Stimulated activated effector memory CD8-positive, alpha-beta T cell treated with anti-CD3 and anti-CD28 coated beads, Interleukin-12 subunit alpha, Interleukin-12 subunit beta, amount 100 ng/mL, for 72 hours (primary cell): ENCODE data around the gene ADGRA3.

Experiments
- ATAC-seq: fragments of 150-1000 bp; cut with Tn5 transposase; 2 replicates; pipeline ENCODE4 v1.10.0; 2021
- DNase-seq, 2 donors: peaks; one replicate each; pipeline ENCODE4 v3.0.0; 2021 to 2022; ENCODE audit warnings: low spot score in 2 of 2
- H3K27ac Mint-ChIP-seq: one replicate; pipeline ENCODE4 v1.8.0; 2022; ENCODE audit warnings: mild to moderate bottlenecking, mixed read lengths
- H3K36me3 Mint-ChIP-seq: one replicate; pipeline ENCODE4 v1.8.0; 2022; ENCODE audit warnings: mild to moderate bottlenecking, mixed read lengths
- H3K4me1 Mint-ChIP-seq: one replicate; pipeline ENCODE4 v1.8.0; 2022; ENCODE audit warnings: mixed read lengths
- H3K4me3 Mint-ChIP-seq: one replicate; pipeline ENCODE4 v1.8.0; 2022; ENCODE audit warnings: mild to moderate bottlenecking, mixed read lengths
- H3K9me3 Mint-ChIP-seq: one replicate; pipeline ENCODE4 v1.8.0; 2022; ENCODE audit warnings: mixed read lengths

Gene ADGRA3

GRCh38 chr4:22493523-22493922 lies 22.3 kb downstream of the ADGRA3 start:
- H3K27ac Mint-ChIP-seq: no peak overlapping the region
- ATAC-seq: no peak

GRCh38 chr4:22492987-22493386 lies 22.9 kb downstream of the ADGRA3 start:
- ATAC-seq (no peak), DNase-seq (no peak)
- peaks cover 15% of the 10 kb centered on the region for H3K9me3 Mint-ChIP-seq
- no peak overlapping the region for H3K4me3 Mint-ChIP-seq
- H3K4me1 Mint-ChIP-seq: no peaks in the 10 kb centered on the region
- no peak overlapping the region for H3K27ac Mint-ChIP-seq
- no peaks in the 10 kb centered on the region for H3K36me3 Mint-ChIP-seq

More at GRCh38 chr4:22493523-22493922, 22.3 kb downstream of the ADGRA3 start:
- H3K4me3 Mint-ChIP-seq: no peak overlapping the region
- no peak for DNase-seq
- peaks cover 15% of the 10 kb centered on the region for H3K9me3 Mint-ChIP-seq
- H3K36me3 Mint-ChIP-seq: no peaks in the 10 kb centered on the region
- H3K4me1 Mint-ChIP-seq: no peaks in the 10 kb centered on the region

- DNase-seq (no peak), ATAC-seq (no peak)
- H3K36me3 Mint-ChIP-seq: no peaks in the 10 kb centered on the region
- H3K4me3 Mint-ChIP-seq: no peak overlapping the region
- H3K4me1 Mint-ChIP-seq: no peaks in the 10 kb centered on the region
- H3K9me3 Mint-ChIP-seq: peaks cover 15% of the 10 kb centered on the region
- no peak overlapping the region for H3K27ac Mint-ChIP-seq
These were observed 23.9 kb downstream of the ADGRA3 start for GRCh38 chr4:22491939-22492338.

- no peak for ATAC-seq
- DNase-seq: no peak
- Mint-ChIP-seq H3K9me3 (peaks cover 13% of the 10 kb centered on the region), H3K4me3 (no peak overlapping the region), H3K4me1 (no peaks in the 10 kb centered on the region), H3K27ac (no peak overlapping the region), H3K36me3 (no peaks in the 10 kb centered on the region)
These were observed 25.0 kb downstream of the ADGRA3 start for GRCh38 chr4:22490718-22491315.

GRCh38 chr4:22488106-22488505 lies 27.8 kb downstream of the ADGRA3 start:
- H3K36me3 Mint-ChIP-seq: no peaks in the 10 kb centered on the region
- ATAC-seq (no peak), DNase-seq (no peak)
- peaks cover 11% of the 10 kb centered on the region for H3K9me3 Mint-ChIP-seq
- H3K4me3 Mint-ChIP-seq: no peak overlapping the region
- no peaks in the 10 kb centered on the region for H3K4me1 Mint-ChIP-seq
- no peak overlapping the region for H3K27ac Mint-ChIP-seq

- Mint-ChIP-seq H3K36me3 (no peaks in the 10 kb centered on the region), H3K4me1 (no peaks in the 10 kb centered on the region), H3K9me3 (peaks cover 11% of the 10 kb centered on the region), H3K4me3 (no peak overlapping the region), H3K27ac (no peak overlapping the region)
- DNase-seq: no peak
- ATAC-seq: no peak
These were observed 28.5 kb downstream of the ADGRA3 start for GRCh38 chr4:22487328-22487727.

- H3K36me3 Mint-ChIP-seq: no peaks in the 10 kb centered on the region
- DNase-seq (no peak), ATAC-seq (no peak)
- H3K4me1 Mint-ChIP-seq: no peaks in the 10 kb centered on the region
- H3K4me3 Mint-ChIP-seq: no peak overlapping the region
- H3K9me3 Mint-ChIP-seq: peaks cover 9% of the 10 kb centered on the region
- no peak overlapping the region for H3K27ac Mint-ChIP-seq
These were observed 29.6 kb downstream of the ADGRA3 start for GRCh38 chr4:22486276-22486675.

- DNase-seq (no peak), ATAC-seq (no peak)
- Mint-ChIP-seq H3K36me3 (no peaks in the 10 kb centered on the region), H3K4me3 (no peak overlapping the region), H3K4me1 (no peaks in the 10 kb centered on the region), H3K9me3 (peaks cover 9% of the 10 kb centered on the region), H3K27ac (no peak overlapping the region)
These were observed 30.1 kb downstream of the ADGRA3 start for GRCh38 chr4:22485737-22486136.

GRCh38 chr4:22483551-22483981 lies 32.3 kb downstream of the ADGRA3 start:
- ATAC-seq (no peak), DNase-seq (no peak)
- Mint-ChIP-seq H3K4me1 (no peaks in the 10 kb centered on the region), H3K27ac (no peak overlapping the region), H3K4me3 (no peak overlapping the region), H3K36me3 (no peaks in the 10 kb centered on the region), H3K9me3 (peaks cover 9% of the 10 kb centered on the region)

- Mint-ChIP-seq H3K27ac (no peak overlapping the region), H3K4me1 (no peaks in the 10 kb centered on the region), H3K36me3 (no peaks in the 10 kb centered on the region), H3K9me3 (peaks cover 11% of the 10 kb centered on the region), H3K4me3 (no peak overlapping the region)
- no peak for DNase-seq
- no peak for ATAC-seq
These were observed 33.4 kb downstream of the ADGRA3 start for GRCh38 chr4:22482250-22483127.

- Mint-ChIP-seq H3K27ac (no peak overlapping the region), H3K4me3 (no peak overlapping the region), H3K36me3 (no peaks in the 10 kb centered on the region), H3K9me3 (peaks cover 11% of the 10 kb centered on the region), H3K4me1 (no peaks in the 10 kb centered on the region)
- no peak for ATAC-seq
- DNase-seq: no peak
These were observed 35.1 kb downstream of the ADGRA3 start for GRCh38 chr4:22480675-22481327.

- ATAC-seq (no peak), DNase-seq (no peak)
- Mint-ChIP-seq H3K9me3 (peaks cover 8% of the 10 kb centered on the region), H3K36me3 (no peaks in the 10 kb centered on the region), H3K4me1 (no peaks in the 10 kb centered on the region), H3K4me3 (no peak overlapping the region), H3K27ac (no peak overlapping the region)
These were observed 37.4 kb downstream of the ADGRA3 start for GRCh38 chr4:22478426-22478825.

- H3K36me3 Mint-ChIP-seq: no peaks in the 10 kb centered on the region
- H3K4me3 Mint-ChIP-seq: no peak overlapping the region
- peaks cover 8% of the 10 kb centered on the region for H3K9me3 Mint-ChIP-seq
- no peak overlapping the region for H3K27ac Mint-ChIP-seq
- H3K4me1 Mint-ChIP-seq: no peaks in the 10 kb centered on the region
- ATAC-seq (no peak), DNase-seq (no peak)
These were observed 38.1 kb downstream of the ADGRA3 start for GRCh38 chr4:22477813-22478182.

GRCh38 chr4:22477136-22477812 lies 38.6 kb downstream of the ADGRA3 start:
- Mint-ChIP-seq H3K4me1 (no peaks in the 10 kb centered on the region), H3K9me3 (peaks cover 10% of the 10 kb centered on the region), H3K36me3 (no peaks in the 10 kb centered on the region), H3K4me3 (no peak overlapping the region), H3K27ac (no peak overlapping the region)
- DNase-seq (no peak), ATAC-seq (no peak)

GRCh38 chr4:22476011-22476410 lies 39.9 kb downstream of the ADGRA3 start:
- H3K27ac Mint-ChIP-seq: no peak overlapping the region
- H3K9me3 Mint-ChIP-seq: peaks cover 11% of the 10 kb centered on the region
- no peaks in the 10 kb centered on the region for H3K36me3 Mint-ChIP-seq
- ATAC-seq (no peak), DNase-seq (no peak)
- H3K4me3 Mint-ChIP-seq: no peak overlapping the region
- H3K4me1 Mint-ChIP-seq: no peaks in the 10 kb centered on the region
